Fibroblast of pulmonary artery (primary cell): ENCODE results near the gene BEND3.

Source experiments
- DNase-seq: peaks from one replicate; pipeline ENCODE4 v3.0.0-alpha.2; 2010; ENCODE audit warnings: low read depth
- H3K4me3 ChIP-seq: replicated peaks from 2 replicates; pipeline ENCODE4 v1.5.1; 2011; ENCODE audit warnings: low read depth, mild to moderate bottlenecking, control low read depth, low read length, moderate library complexity
- CTCF ChIP-seq: IDR thresholded peaks from 2 replicates; pipeline ENCODE4 v1.5.1; 2011; ENCODE audit warnings: mild to moderate bottlenecking, control low read depth, low read length, inconsistent platforms; ENCODE audit errors: missing control alignments

Gene BEND3

DNA sequence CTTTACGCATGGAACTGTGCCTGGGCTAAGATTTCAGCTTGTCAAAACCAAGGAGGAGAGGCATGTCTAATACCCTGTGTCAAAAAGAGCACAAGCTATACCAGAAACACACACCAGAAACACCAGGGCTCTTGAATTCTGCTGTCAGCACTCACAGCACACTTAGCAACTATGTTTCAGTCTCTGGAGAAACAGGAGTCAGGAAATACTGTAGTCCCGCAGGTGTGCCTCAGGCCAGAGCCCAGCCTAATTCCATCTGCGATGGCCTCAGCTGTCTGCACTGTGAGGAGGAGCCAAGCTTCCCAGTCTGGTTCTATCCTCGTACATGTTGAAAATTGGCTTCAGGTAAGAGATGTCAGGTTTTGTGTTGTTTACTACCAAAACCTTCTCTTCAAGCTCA lies 55.7 kb downstream of the BEND3 start:
- H3K4me3 ChIP-seq: no peak overlapping the region
- TF ChIP-seq CTCF: no peak
- DNase-seq: no peak

- no peak for DNase-seq
- no peak for TF ChIP-seq CTCF
- no peak overlapping the region for H3K4me3 ChIP-seq
These were observed 57.6 kb downstream of the BEND3 start for GRCh38 chr6:107057679-107058078.

GRCh38 chr6:107056796-107057195 lies 58.5 kb downstream of the BEND3 start:
- DNase-seq: no peak
- TF ChIP-seq CTCF: no peak

GRCh38 chr6:107047807-107048206 lies 67.5 kb downstream of the BEND3 start:
- H3K4me3 ChIP-seq: no peak overlapping the region
- TF ChIP-seq CTCF: no peak
- no peak for DNase-seq

More at GRCh38 chr6:107056796-107057195, 58.5 kb downstream of the BEND3 start:
- H3K4me3 ChIP-seq: no peak overlapping the region

DNA sequence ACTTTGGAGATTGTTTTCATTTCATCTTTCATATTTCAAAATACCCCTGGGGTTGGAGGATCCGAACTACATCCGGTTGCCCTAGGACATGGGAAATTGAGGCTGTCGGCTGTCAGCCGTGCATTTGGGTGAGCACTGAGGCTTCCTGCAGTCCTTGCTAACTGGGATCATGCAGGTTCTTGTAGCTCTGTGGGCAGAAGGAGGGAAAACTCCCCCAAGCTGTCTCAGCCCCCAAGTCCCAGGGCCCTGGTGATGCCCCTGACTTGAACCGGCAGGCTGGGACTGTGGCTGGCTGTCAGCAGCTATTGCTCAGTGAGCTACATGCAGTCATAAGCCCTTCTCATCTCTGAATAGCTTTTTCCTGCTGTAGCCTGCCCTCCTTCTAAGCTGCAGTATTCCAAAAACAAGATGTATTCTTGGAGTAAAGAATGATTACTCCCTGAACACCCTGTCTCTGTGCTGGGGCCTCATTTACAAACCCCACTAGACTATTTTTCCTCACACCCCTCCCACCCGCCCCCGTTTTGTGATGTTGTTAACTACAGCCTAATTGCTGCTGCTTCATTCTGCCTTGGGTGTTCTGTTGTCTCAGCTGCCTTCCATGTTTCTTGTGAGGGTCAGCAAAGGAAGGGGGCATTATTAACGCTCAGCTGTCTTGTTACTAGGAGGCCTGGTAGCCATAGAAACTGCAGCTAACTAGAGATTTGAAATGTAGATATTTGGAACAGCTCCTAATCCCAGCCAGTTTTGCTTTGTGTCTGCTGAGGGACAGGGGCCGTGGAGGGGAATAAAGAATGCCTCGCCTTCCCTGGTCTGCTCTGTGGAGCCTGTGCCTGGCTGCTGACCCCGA lies 69.3 kb downstream of the BEND3 start:
- DNase-seq: peak; percentile 17
- H3K4me3 ChIP-seq: no peak overlapping the region
- TF ChIP-seq CTCF: no peak

GRCh38 chr6:107033126-107033525 lies 82.2 kb downstream of the BEND3 start:
- no peak for TF ChIP-seq CTCF
- DNase-seq: no peak

GRCh38 chr6:107032051-107032450 lies 83.3 kb downstream of the BEND3 start:
- TF ChIP-seq CTCF: no peak
- DNase-seq: peak; percentile 21
- no peak overlapping the region for H3K4me3 ChIP-seq

More at GRCh38 chr6:107033126-107033525, 82.2 kb downstream of the BEND3 start:
- H3K4me3 ChIP-seq: no peak overlapping the region
